Measurements from ENCODE around the gene MAD1L1.
"Not testable (repeated sequence)": the region's sequence is repeated elsewhere in the genome, so short reads cannot be mapped to it uniquely, and the experiment has no call there.

MAD1L1 gene

GRCh38 chr7:1975179-1975578, 257.6 kb downstream of the MAD1L1 start:
- no peak for DNase-seq (ENCODE audit: low read depth in 1 of 2, low spot score in 1 of 2)

- no peak for DNase-seq (ENCODE audit: low read depth in 1 of 2, low spot score in 1 of 2)
Observed at GRCh38 chr7:1974290-1975101, 258.2 kb downstream of the MAD1L1 start.

GRCh38 chr7:1973321-1974251, 259.2 kb downstream of the MAD1L1 start:
- DNase-seq (ENCODE audit: low read depth in 1 of 2, low spot score in 1 of 2): no peak

- DNase-seq (ENCODE audit: low read depth in 1 of 2, low spot score in 1 of 2): no peak
Observed at GRCh38 chr7:1972744-1973143, 260.0 kb downstream of the MAD1L1 start.

- no peak for DNase-seq (ENCODE audit: low read depth in 1 of 2, low spot score in 1 of 2)
Observed at GRCh38 chr7:1971946-1972654, 260.6 kb downstream of the MAD1L1 start.

GRCh38 chr7:1970895-1971294, 261.9 kb downstream of the MAD1L1 start:
- DNase-seq (ENCODE audit: low read depth in 1 of 2, low spot score in 1 of 2): no peak

GRCh38 chr7:1970285-1970660, 262.5 kb downstream of the MAD1L1 start:
- not testable (repeated sequence) for DNase-seq (ENCODE audit: low read depth in 1 of 2, low spot score in 1 of 2)

- DNase-seq (ENCODE audit: low read depth in 1 of 2, low spot score in 1 of 2): no peak
Observed at GRCh38 chr7:1969459-1970284, 263.1 kb downstream of the MAD1L1 start.

- no peak for DNase-seq (ENCODE audit: low read depth in 1 of 2, low spot score in 1 of 2)
Observed at GRCh38 chr7:1968397-1969111, 264.2 kb downstream of the MAD1L1 start.

- no peak for DNase-seq (ENCODE audit: low read depth in 1 of 2, low spot score in 1 of 2)
Observed at GRCh38 chr7:1967512-1968396, 265.0 kb downstream of the MAD1L1 start.

- no peak for DNase-seq (ENCODE audit: low read depth in 1 of 2, low spot score in 1 of 2)
Observed at GRCh38 chr7:1966631-1967200, 266.0 kb downstream of the MAD1L1 start.

GRCh38 chr7:1965579-1966294, 267.0 kb downstream of the MAD1L1 start:
- no peak for DNase-seq (ENCODE audit: low read depth in 1 of 2, low spot score in 1 of 2)

GRCh38 chr7:1964913-1965578, 267.7 kb downstream of the MAD1L1 start:
- no peak for DNase-seq (ENCODE audit: low read depth in 1 of 2, low spot score in 1 of 2)

- DNase-seq (ENCODE audit: low read depth in 1 of 2, low spot score in 1 of 2): no peak
Observed at GRCh38 chr7:1964211-1964912, 268.4 kb downstream of the MAD1L1 start.

- no peak for DNase-seq (ENCODE audit: low read depth in 1 of 2, low spot score in 1 of 2)
Observed at GRCh38 chr7:1963575-1963974, 269.2 kb downstream of the MAD1L1 start.

GRCh38 chr7:1961701-1962276, 271.0 kb downstream of the MAD1L1 start:
- DNase-seq (ENCODE audit: low read depth in 1 of 2, low spot score in 1 of 2): no peak

Measured in stimulated activated CD4-positive, alpha-beta T cell treated with anti-CD3 and anti-CD28 coated beads, Interleukin-15, amount 100 ng/mL, for 1 hour (primary cell).